Breast epithelium (tissue), 4 donors: Measurements from ENCODE around the gene OASL. TPM values are rescaled to one million over a fixed set of nuclear protein-coding genes. Genes with fewer than 3 reads are reported as not detected.

Experiments
- DNase-seq, 2 donors: peaks; one replicate each; pipeline ENCODE4 v3.0.0-alpha.2; 2019; ENCODE audit warnings: low spot score in 2 of 2
- H3K27ac ChIP-seq, 2 donors: fragments of 200-600 bp; sonication (generic) in 1 of 2; one replicate each; pipeline ENCODE4 v1.5.1; 2016 to 2019; ENCODE audit warnings: mild to moderate bottlenecking in 1 of 2
- H3K27me3 ChIP-seq, 2 donors: fragments of 200-600 bp; sonication (generic) in 1 of 2; one replicate each; pipeline versions ENCODE4 v1.5.1 to v1.6.0; 2017 to 2019; ENCODE audit warnings: control low read depth in 1 of 2, mild to moderate bottlenecking in 1 of 2
- H3K36me3 ChIP-seq: fragments of 200-600 bp; one replicate; pipeline ENCODE4 v1.5.1; 2019
- H3K4me1 ChIP-seq, 2 donors: fragments of 200-600 bp; sonication (generic); one replicate each; pipeline ENCODE4 v1.5.1; 2016 to 2019; ENCODE audit warnings: control low read depth in 1 of 2
- H3K4me3 ChIP-seq, 3 donors: fragments of 200-600 bp; sonication (generic); 1 replicate in 2 of 3; 2 replicates in 1 of 3; pipeline ENCODE4 v1.5.1; 2016 to 2019; ENCODE audit warnings: mild to moderate bottlenecking in 3 of 3, moderate library complexity in 2 of 3
- H3K9me3 ChIP-seq, 2 donors: fragments of 200-600 bp; sonication (generic) in 1 of 2; one replicate each; pipeline ENCODE4 v1.5.1; 2016 to 2019; ENCODE audit warnings: control low read depth in 1 of 2
- POLR2A ChIP-seq: fragments of 450-650 bp; IDR thresholded peaks from one replicate; pipeline ENCODE4 v1.6.1; 2016; ENCODE audit warnings: antibody characterized with exemption, mild to moderate bottlenecking, moderate library complexity
- POLR2AphosphoS5 ChIP-seq, 3 donors: sonication (generic); formaldehyde crosslinking; IDR thresholded peaks; one replicate each; pipeline ENCODE4 v1.6.1; 2017; ENCODE audit warnings: antibody characterized with exemption in 3 of 3
- intact Hi-C: fragments of 100-400 bp; cut with DNase I; formaldehyde crosslinking; loops from one replicate; pipeline ENCODE4 v1.15.1; 2023; ENCODE audit warnings: low total_unique reads
- total RNA-seq, 3 donors: library from RNA; depleted of rRNA; stranded (reverse); fragments of >200 nt; gene quantifications; one replicate each; pipeline ENCODE4 v1.1.0, GENCODE V29; 2016
- TF ChIP-seq, protein P1 (sequence below), 3 donors: fragments of 450-650 bp; IDR thresholded peaks; one replicate each; pipeline ENCODE4 v1.5.1; 2016 to 2017; ENCODE audit warnings: antibody characterized with exemption in 3 of 3, mild to moderate bottlenecking in 3 of 3, moderate library complexity in 3 of 3

Gene OASL
- total RNA-seq, 3 donors from 2014 or later: 0.32 to 1.3 (median 1.0) TPM

DNA sequence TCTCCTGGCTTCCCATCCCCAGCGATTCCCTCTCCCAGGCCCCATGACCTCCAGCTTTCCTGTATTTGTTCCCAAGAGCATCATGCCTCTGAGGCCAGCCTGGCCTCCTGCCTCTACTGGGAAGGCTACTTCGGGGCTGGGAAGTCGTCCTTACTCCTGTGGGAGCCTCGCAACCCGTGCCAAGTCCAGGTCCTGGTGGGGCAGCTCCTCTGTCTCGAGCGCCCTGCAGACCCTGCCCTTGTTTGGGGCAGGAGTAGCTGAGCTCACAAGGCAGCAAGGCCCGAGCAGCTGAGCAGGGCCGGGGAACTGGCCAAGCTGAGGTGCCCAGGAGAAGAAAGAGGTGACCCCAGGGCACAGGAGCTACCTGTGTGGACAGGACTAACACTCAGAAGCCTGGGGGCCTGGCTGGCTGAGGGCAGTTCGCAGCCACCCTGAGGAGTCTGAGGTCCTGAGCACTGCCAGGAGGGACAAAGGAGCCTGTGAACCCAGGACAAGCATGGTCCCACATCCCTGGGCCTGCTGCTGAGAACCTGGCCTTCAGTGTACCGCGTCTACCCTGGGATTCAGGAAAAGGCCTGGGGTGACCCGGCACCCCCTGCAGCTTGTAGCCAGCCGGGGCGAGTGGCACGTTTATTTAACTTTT lies 37.1 kb downstream of the OASL start:
- H3K4me3 ChIP-seq: no peak overlapping the region
- H3K27ac ChIP-seq: no peak overlapping the region
- TF ChIP-seq POLR2AphosphoS5 (IDR thresholded peaks at IDR 0.05) (no peak), POLR2A (no peak)
- TF ChIP-seq, protein P1, sequence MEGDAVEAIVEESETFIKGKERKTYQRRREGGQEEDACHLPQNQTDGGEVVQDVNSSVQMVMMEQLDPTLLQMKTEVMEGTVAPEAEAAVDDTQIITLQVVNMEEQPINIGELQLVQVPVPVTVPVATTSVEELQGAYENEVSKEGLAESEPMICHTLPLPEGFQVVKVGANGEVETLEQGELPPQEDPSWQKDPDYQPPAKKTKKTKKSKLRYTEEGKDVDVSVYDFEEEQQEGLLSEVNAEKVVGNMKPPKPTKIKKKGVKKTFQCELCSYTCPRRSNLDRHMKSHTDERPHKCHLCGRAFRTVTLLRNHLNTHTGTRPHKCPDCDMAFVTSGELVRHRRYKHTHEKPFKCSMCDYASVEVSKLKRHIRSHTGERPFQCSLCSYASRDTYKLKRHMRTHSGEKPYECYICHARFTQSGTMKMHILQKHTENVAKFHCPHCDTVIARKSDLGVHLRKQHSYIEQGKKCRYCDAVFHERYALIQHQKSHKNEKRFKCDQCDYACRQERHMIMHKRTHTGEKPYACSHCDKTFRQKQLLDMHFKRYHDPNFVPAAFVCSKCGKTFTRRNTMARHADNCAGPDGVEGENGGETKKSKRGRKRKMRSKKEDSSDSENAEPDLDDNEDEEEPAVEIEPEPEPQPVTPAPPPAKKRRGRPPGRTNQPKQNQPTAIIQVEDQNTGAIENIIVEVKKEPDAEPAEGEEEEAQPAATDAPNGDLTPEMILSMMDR (IDR thresholded peaks at IDR 0.05): no peak
- H3K4me1 ChIP-seq: no peaks in the 10 kb centered on the region
- intact Hi-C loops: no loop called here
- no peaks in the 10 kb centered on the region for H3K9me3 ChIP-seq
- no peaks in the 10 kb centered on the region for H3K27me3 ChIP-seq
- no peak for DNase-seq
- no peaks in the 10 kb centered on the region for H3K36me3 ChIP-seq

DNA sequence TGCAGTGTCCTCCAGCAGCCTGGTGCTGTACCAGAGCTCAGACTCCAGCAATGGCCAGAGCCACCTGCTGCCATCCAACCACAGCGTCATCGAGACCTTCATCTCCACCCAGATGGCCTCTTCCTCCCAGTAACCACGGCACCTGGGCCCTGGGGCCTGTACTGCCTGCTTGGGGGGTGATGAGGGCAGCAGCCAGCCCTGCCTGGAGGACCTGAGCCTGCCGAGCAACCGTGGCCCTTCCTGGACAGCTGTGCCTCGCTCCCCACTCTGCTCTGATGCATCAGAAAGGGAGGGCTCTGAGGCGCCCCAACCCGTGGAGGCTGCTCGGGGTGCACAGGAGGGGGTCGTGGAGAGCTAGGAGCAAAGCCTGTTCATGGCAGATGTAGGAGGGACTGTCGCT lies 38.0 kb downstream of the OASL start:
- intact Hi-C loops: no loop called here
- Histone ChIP-seq H3K4me3 (no peak overlapping the region), H3K4me1 (no peaks in the 10 kb centered on the region), H3K27me3 (no peaks in the 10 kb centered on the region), H3K36me3 (no peaks in the 10 kb centered on the region), H3K9me3 (no peaks in the 10 kb centered on the region), H3K27ac (no peak overlapping the region)
- no peak for TF ChIP-seq POLR2A
- TF ChIP-seq POLR2AphosphoS5 (IDR thresholded peaks at IDR 0.05): no peak
- TF ChIP-seq, protein P1 (IDR thresholded peaks at IDR 0.05): no peak
- peak in 1 of 2 donors; percentile 33 for DNase-seq

DNA sequence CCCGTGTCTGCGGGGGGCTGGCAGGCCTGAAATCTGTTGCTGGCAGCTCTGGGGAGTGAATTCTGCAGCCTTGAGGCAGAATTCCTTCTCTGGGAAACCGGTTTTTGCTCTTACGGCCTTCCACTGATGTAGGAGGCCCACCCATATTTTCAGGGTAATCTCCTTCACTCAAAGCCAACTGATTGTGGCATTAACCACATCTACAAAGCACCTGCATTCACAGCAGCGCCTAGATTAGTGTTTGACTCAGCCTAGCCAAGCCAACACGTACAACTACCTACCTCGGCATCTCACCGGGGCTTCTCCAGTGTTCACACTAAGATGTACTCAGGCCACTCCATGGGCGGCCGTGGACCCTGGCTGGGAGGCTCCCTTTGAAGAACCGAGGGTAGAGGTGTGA lies 38.5 kb downstream of the OASL start:
- Histone ChIP-seq H3K36me3 (no peaks in the 10 kb centered on the region), H3K4me3 (no peak overlapping the region), H3K27ac (no peak overlapping the region), H3K9me3 (no peaks in the 10 kb centered on the region), H3K4me1 (no peaks in the 10 kb centered on the region), H3K27me3 (no peaks in the 10 kb centered on the region)
- peak in 1 of 2 donors; percentile 22 for DNase-seq
- intact Hi-C loops: no loop called here
- no peak for TF ChIP-seq POLR2AphosphoS5 (IDR thresholded peaks at IDR 0.05)
- no peak for TF ChIP-seq POLR2A
- TF ChIP-seq, protein P1 (IDR thresholded peaks at IDR 0.05): no peak

DNA sequence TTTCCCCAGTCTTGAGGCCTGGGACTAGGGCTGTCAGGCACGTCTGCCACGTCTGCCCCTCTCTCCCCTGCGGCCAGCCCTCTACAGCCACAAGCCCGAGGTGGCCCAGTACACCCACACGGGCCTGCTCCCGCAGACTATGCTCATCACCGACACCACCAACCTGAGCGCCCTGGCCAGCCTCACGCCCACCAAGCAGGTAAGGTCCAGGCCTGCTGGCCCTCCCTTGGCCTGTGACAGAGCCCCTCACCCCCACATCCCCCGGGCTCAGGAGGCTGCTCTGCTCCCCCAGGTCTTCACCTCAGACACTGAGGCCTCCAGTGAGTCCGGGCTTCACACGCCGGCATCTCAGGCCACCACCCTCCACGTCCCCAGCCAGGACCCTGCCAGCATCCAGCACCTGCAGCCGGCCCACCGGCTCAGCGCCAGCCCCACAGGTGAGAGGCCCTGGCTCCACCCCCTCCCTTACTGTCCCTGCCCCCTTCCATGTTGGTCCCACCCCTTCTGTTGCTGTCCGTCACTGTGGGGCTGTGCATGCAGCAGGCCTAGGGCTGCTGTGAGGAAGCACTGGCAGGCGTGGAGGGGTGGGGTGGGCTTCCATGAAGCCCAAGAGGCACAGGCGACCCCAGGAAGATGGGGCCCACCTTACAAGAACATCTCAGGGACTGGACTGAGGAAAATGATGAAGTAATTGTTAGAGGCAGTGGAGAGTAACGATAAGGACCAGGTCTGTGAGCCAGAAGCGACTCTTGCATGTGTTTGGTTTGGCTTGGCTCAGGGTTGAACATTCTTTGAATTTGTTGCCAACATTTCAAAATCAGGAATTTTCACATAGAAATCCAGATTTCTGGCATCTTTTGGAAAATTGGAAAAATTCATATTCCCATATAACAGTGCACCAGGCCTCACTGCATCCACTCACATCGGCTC lies 39.6 kb downstream of the OASL start:
- no peak overlapping the region for H3K27ac ChIP-seq
- H3K36me3 ChIP-seq: no peaks in the 10 kb centered on the region
- H3K4me1 ChIP-seq: no peaks in the 10 kb centered on the region
- H3K4me3 ChIP-seq: no peak overlapping the region
- intact Hi-C loops: no loop called here
- TF ChIP-seq, protein P1 (IDR thresholded peaks at IDR 0.05): no peak
- TF ChIP-seq POLR2AphosphoS5 (IDR thresholded peaks at IDR 0.05) (no peak), POLR2A (no peak)
- H3K27me3 ChIP-seq: no peaks in the 10 kb centered on the region
- no peaks in the 10 kb centered on the region for H3K9me3 ChIP-seq
- no peak for DNase-seq

DNA sequence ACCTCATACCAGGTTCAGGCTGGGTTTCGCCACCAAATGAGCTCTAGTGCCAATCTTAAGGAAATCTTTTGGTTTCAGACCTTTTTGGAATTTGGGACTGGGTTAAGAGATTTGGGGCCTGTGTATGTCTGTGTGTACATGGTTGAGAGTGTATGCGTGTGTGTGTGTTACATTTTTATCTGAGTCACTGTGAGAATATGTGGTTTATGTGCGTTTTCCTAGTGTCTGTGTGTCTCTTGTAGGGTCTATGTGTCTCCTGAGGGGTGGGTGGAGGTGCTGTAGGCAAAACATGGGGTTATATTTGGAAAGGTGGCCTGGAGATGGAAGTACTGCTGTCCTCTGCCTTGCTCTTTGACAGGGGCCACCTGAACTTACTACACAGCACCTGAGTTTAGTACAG lies 40.6 kb downstream of the OASL start:
- Histone ChIP-seq H3K36me3 (no peaks in the 10 kb centered on the region), H3K4me1 (no peaks in the 10 kb centered on the region), H3K9me3 (no peaks in the 10 kb centered on the region), H3K27ac (no peak overlapping the region), H3K4me3 (no peak overlapping the region), H3K27me3 (no peaks in the 10 kb centered on the region)
- intact Hi-C loops: no loop called here
- DNase-seq: no peak
- TF ChIP-seq POLR2A (no peak), POLR2AphosphoS5 (IDR thresholded peaks at IDR 0.05) (no peak)
- TF ChIP-seq, protein P1 (IDR thresholded peaks at IDR 0.05): no peak
